BE2C (cell line): ENCODE results near the gene PRIMA1.

ENCODE experiments used
- DNase-seq: peaks from one replicate; pipeline ENCODE4 v3.0.0-alpha.2; 2020
- H3K27me3 ChIP-seq: fragments of 250-450 bp; sonication (Bioruptor Pico); 2 replicates; pipeline ENCODE4 v1.5.1; 2020; ENCODE audit warnings: mild to moderate bottlenecking
- H3K36me3 ChIP-seq: fragments of 250-450 bp; sonication (Bioruptor Pico); 2 replicates; pipeline ENCODE4 v1.5.1; 2020; ENCODE audit warnings: mild to moderate bottlenecking
- H3K4me1 ChIP-seq: fragments of 250-450 bp; sonication (Bioruptor Pico); 2 replicates; pipeline ENCODE4 v1.5.1; 2020
- H3K4me3 ChIP-seq: 2 replicates; pipeline ENCODE4 v1.5.1; 2011; ENCODE audit warnings: low read depth, low read length
- H3K9me3 ChIP-seq: fragments of 250-450 bp; sonication (Bioruptor Pico); 2 replicates; pipeline ENCODE4 v1.5.1; 2020
- CTCF ChIP-seq: IDR thresholded peaks from 2 replicates; pipeline ENCODE4 v1.5.1; 2012; ENCODE audit warnings: mild to moderate bottlenecking, low read depth, low read length

PRIMA1 gene

GRCh38 chr14:93825235-93825553 lies 36.9 kb upstream of the PRIMA1 start:
- Histone ChIP-seq H3K27me3 (no peaks in the 10 kb centered on the region), H3K4me1 (no peaks in the 10 kb centered on the region), H3K36me3 (no peaks in the 10 kb centered on the region), H3K9me3 (no peaks in the 10 kb centered on the region), H3K4me3 (peak overlapping the region; percentile 60)
- DNase-seq, result no peak
- TF ChIP-seq CTCF, result no peak

DNA sequence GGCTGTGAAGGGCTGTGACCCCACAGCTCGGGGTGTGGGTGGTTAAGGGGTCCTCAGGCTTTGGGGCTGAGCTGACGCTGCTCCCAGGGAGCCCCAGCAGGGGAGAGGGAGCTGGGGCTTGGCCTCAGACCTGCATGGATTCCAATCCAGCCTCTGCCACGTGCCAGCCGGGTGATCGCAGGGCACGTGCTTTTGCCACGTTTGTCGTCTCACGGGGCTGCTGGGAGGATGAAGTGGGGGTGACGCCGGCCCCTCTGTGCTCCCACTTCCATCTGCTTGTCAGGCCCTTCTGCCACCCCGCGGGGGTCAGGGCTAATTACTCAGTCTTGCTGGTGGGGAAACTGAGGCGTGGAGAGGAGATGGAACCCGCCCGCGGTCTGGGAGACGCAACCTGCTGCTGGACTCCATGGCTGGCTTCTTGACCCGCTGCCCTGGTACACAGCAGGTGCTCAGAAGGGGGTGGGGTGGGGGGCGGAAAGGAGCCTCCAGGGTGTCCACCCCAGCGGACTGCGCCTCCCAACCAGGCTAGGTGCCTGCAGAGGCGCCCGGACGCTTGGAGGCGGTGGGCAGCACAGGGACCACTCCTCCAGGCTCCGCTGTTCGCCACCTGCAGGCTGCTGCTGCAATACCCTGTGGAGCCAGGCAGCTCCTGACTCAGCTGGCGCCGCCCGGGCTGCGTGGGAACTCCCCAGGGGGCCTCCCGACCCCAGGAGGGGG lies 36.4 kb upstream of the PRIMA1 start:
- Histone ChIP-seq H3K4me1 (no peaks in the 10 kb centered on the region), H3K36me3 (no peaks in the 10 kb centered on the region), H3K27me3 (no peaks in the 10 kb centered on the region), H3K9me3 (no peaks in the 10 kb centered on the region), H3K4me3 (peak overlapping the region; percentile 60)
- DNase-seq, result peak; percentile 79
- peak; percentile 62 for TF ChIP-seq CTCF

- Histone ChIP-seq H3K36me3 (no peaks in the 10 kb centered on the region), H3K4me1 (no peaks in the 10 kb centered on the region), H3K4me3 (no peak overlapping the region), H3K9me3 (no peaks in the 10 kb centered on the region), H3K27me3 (no peaks in the 10 kb centered on the region)
- no peak for DNase-seq
- TF ChIP-seq CTCF, result no peak
Measured at GRCh38 chr14:93824076-93824475, 35.8 kb upstream of the PRIMA1 start.

DNA sequence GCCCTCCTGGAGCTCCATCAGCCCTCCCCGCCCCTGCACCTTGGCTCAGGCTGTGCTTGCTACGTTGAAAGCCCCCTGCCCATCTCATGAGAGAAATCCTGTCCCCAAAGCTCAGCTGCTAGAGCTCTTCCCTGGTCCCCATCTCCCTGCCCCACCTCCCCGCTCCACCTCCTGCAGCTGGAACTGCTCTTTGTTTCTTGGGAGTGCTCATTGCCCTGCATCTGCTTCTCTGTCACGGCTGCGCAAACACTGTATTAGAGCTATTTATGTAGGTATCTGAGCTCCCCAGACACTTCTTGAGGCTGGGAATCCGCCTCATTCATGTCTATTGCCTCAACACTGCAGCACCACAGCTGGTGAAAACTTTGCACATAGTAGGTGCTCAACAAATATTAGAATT lies 32.8 kb upstream of the PRIMA1 start:
- H3K27me3 ChIP-seq, result no peaks in the 10 kb centered on the region
- H3K4me3 ChIP-seq, result no peak overlapping the region
- no peak for DNase-seq
- H3K36me3 ChIP-seq, result no peaks in the 10 kb centered on the region
- TF ChIP-seq CTCF, result no peak
- no peaks in the 10 kb centered on the region for H3K4me1 ChIP-seq
- no peaks in the 10 kb centered on the region for H3K9me3 ChIP-seq

- Histone ChIP-seq H3K4me1 (no peaks in the 10 kb centered on the region), H3K27me3 (no peaks in the 10 kb centered on the region), H3K4me3 (no peak overlapping the region), H3K9me3 (no peaks in the 10 kb centered on the region), H3K36me3 (no peaks in the 10 kb centered on the region)
- no peak for DNase-seq
- no peak for TF ChIP-seq CTCF
Measured at GRCh38 chr14:93818857-93819256, 30.6 kb upstream of the PRIMA1 start.

DNA sequence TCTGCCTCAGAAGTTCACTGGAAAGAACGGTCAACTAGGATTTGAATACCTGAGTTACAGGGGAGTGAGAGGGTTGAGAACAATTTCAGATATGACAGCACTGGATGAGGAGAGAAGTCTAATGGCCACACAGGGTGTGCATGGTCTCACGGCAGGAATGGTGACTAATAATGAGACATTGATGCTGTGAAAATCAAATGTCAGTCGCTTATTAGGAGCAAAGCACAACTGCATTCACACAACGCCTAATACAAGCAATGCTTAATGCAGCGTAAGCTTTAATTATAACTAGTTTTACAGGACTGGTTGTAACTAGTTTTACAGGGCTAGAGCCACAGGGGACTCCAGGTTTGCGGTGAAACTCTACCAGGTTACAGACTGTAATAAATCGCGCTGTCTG lies 23.4 kb upstream of the PRIMA1 start:
- no peak for DNase-seq
- H3K27me3 ChIP-seq, result peaks cover 3% of the 10 kb centered on the region; the same call in 1 of the 2 replicates
- no peak overlapping the region for H3K4me3 ChIP-seq
- no peaks in the 10 kb centered on the region for H3K9me3 ChIP-seq
- H3K36me3 ChIP-seq, result no peaks in the 10 kb centered on the region
- no peaks in the 10 kb centered on the region for H3K4me1 ChIP-seq
- TF ChIP-seq CTCF, result no peak
